Psoas muscle (tissue), 8 donors: ENCODE data around the gene NDUFAF4. TPM values are rescaled to one million over a fixed set of nuclear protein-coding genes. Genes with fewer than 3 reads are reported as not detected.

Experiments used
- ATAC-seq, 4 donors: fragments of 200-7000 bp; cut with Tn5 transposase; one replicate each; pipeline ENCODE4 v1.9.1; 2020; ENCODE audit warnings: moderate library complexity in 3 of 4, mild to moderate bottlenecking in 2 of 4
- DNase-seq, 2 donors: peaks; one replicate each; pipeline ENCODE4 v3.0.0-alpha.2; 2020
- H3K27ac ChIP-seq: fragments of 200-600 bp; one replicate; pipeline ENCODE4 v1.8.0; 2022
- H3K27me3 ChIP-seq, 3 donors: fragments of 200-600 bp in 1 of 3; one replicate each; pipeline versions ENCODE4 v1.6.1 to v1.8.0; 2013 to 2022; ENCODE audit warnings: low read length in 2 of 3, mild to moderate bottlenecking in 2 of 3, moderate library complexity in 1 of 3; ENCODE audit not compliant: insufficient read depth in 3 of 3
- H3K36me3 ChIP-seq, 2 donors: fragments of 200-600 bp in 1 of 2; one replicate each; pipeline versions ENCODE4 v1.6.1 to v1.8.0; 2013 to 2022; ENCODE audit warnings: low read depth in 1 of 2, mild to moderate bottlenecking in 1 of 2, moderate library complexity in 1 of 2; ENCODE audit not compliant: insufficient read depth in 1 of 2
- H3K4me1 ChIP-seq: fragments of 200-600 bp; one replicate; pipeline ENCODE4 v1.8.0; 2022
- H3K4me3 ChIP-seq: fragments of 200-600 bp; one replicate; pipeline ENCODE4 v1.8.0; 2022; ENCODE audit warnings: mild to moderate bottlenecking
- H3K9me3 ChIP-seq: fragments of 200-600 bp; one replicate; pipeline ENCODE4 v1.8.0; 2022
- CTCF ChIP-seq: fragments of 200-600 bp; IDR thresholded peaks from one replicate; pipeline ENCODE4 v1.8.0; 2022; ENCODE audit warnings: antibody characterized with exemption
- WGBS, 3 donors: extraction: QIAGEN DNeasy Blood & Tissue Kit; methylation state at CpG; one replicate each; pipeline versions ENCODE4 v1.1.6 to v1.1.7; 2013; 5-methylcytosine and 5-hydroxymethylcytosine counted together
- intact Hi-C, 2 donors: fragments of 100-400 bp; cut with DNase I; formaldehyde crosslinking; loops; one replicate each; pipeline versions ENCODE4 v1.11.0 to v1.14.2; 2022
- polyA plus RNA-seq, 3 donors: library from polyadenylated mRNA; stranded (reverse); fragments of 200-250 nt; gene quantifications; one replicate each; pipeline ENCODE4 v1.2.3, GENCODE V29; 2013
- total RNA-seq, 4 donors: library from RNA; stranded (reverse); fragmentation: NEBNext Ultra II Directional in 2 of 4; extraction: Animal tissue kit (Norgen Biotek cat#: 25700) in 2 of 4; gene quantifications; one replicate each; pipeline versions ENCODE4 v1.2.1 to v1.2.4, GENCODE V29; 2021 to 2023
- donor health status: healthy with polysubstance abuse.
- donor health status: DM: no; HTN: no; CAD: no; lungs with moderate emphysema.
- donor health status: Bipolar disorder and iron deficiency.
- donor health status: healthy.
- donor health status: DM: yes; HTN: yes; CAD: no.
- donor health status: DM: no; HTN: no; CAD: no.
- donor health status: DM: no; HTN: no; CAD: no.
- donor health status: DM: yes; HTN: yes; CAD: no.

Gene NDUFAF4
- total and polyA plus RNA-seq, 7 donors = 61.3 to 130 (median 75.7) TPM

- Histone ChIP-seq H3K36me3 (no peaks in the 10 kb centered on the region), H3K27ac (peak overlapping the region; percentile 79), H3K4me3 (peak overlapping the region; percentile 76), H3K27me3 (peaks cover 0 to 3% (median 0%) of the 10 kb centered on the region in 3 donors), H3K4me1 (no peaks in the 10 kb centered on the region), H3K9me3 (no peaks in the 10 kb centered on the region)
- no peak for TF ChIP-seq CTCF
- no peak for DNase-seq
- 52 to 64% (median 61%) methylated on average over 3 of the region's 3 CpGs for WGBS, 3 donors
- ATAC-seq = no peak
- intact Hi-C loops = no loop called here
These were observed 25.7 kb upstream of the NDUFAF4 start for GRCh38 chr6:96923400-96923799.

GRCh38 chr6:96917098-96917497, 19.4 kb upstream of the NDUFAF4 start:
- no peaks in the 10 kb centered on the region for H3K36me3 ChIP-seq
- peaks cover 0 to 4% (median 0%) of the 10 kb centered on the region in 3 donors for H3K27me3 ChIP-seq
- ATAC-seq (no peak), DNase-seq (no peak)
- no peak overlapping the region for H3K27ac ChIP-seq
- H3K4me1 ChIP-seq = no peaks in the 10 kb centered on the region
- H3K9me3 ChIP-seq = no peaks in the 10 kb centered on the region
- TF ChIP-seq CTCF = no peak
- 81 to 90% (median 89%) methylated on average over 1 of the region's 1 CpG for WGBS, 3 donors
- intact Hi-C loops = no loop called here
- H3K4me3 ChIP-seq = no peak overlapping the region

- ATAC-seq = no peak
- Histone ChIP-seq H3K4me3 (no peak overlapping the region), H3K9me3 (no peaks in the 10 kb centered on the region), H3K27me3 (peaks cover 0 to 4% (median 0%) of the 10 kb centered on the region in 3 donors), H3K36me3 (no peaks in the 10 kb centered on the region), H3K27ac (no peak overlapping the region), H3K4me1 (no peaks in the 10 kb centered on the region)
- no peak for TF ChIP-seq CTCF
- intact Hi-C loops = no loop called here
- 48 to 58% (median 53%) methylated on average over 3 of the region's 3 CpGs for WGBS, 3 donors
- no peak for DNase-seq
These were observed 15.9 kb upstream of the NDUFAF4 start for GRCh38 chr6:96913621-96914020.

- Histone ChIP-seq H3K4me3 (no peak overlapping the region), H3K9me3 (no peaks in the 10 kb centered on the region), H3K27ac (no peak overlapping the region), H3K27me3 (no peaks in the 10 kb centered on the region), H3K36me3 (no peaks in the 10 kb centered on the region), H3K4me1 (no peaks in the 10 kb centered on the region)
- no peak for TF ChIP-seq CTCF
- WGBS, 3 donors = 71 to 77% (median 76%) methylated on average over 4 of the region's 4 CpGs
- no peak for ATAC-seq
- DNase-seq = no peak
- intact Hi-C loops = no loop called here
These were observed 14.1 kb upstream of the NDUFAF4 start for GRCh38 chr6:96911751-96912150.

GRCh38 chr6:96911171-96911570, 13.5 kb upstream of the NDUFAF4 start:
- DNase-seq = no peak
- Histone ChIP-seq H3K4me1 (no peaks in the 10 kb centered on the region), H3K9me3 (no peaks in the 10 kb centered on the region), H3K4me3 (no peak overlapping the region), H3K27me3 (no peaks in the 10 kb centered on the region), H3K27ac (no peak overlapping the region), H3K36me3 (no peaks in the 10 kb centered on the region)
- WGBS, 3 donors = 63 to 71% (median 71%) methylated on average over 3 of the region's 3 CpGs
- TF ChIP-seq CTCF = no peak
- no peak for ATAC-seq
- intact Hi-C loops = no loop called here
